GM12878 (cell line): Measurements from ENCODE around the gene MTF1. TPM values are rescaled to one million over a fixed set of nuclear protein-coding genes. Genes with fewer than 3 reads are reported as not detected.

Source experiments
- ATAC-seq: fragments of 200-7000 bp; cut with Tn5 transposase; 3 replicates; pipeline ENCODE4 v1.9.1; 2020; ENCODE audit warnings: mild to moderate bottlenecking, moderate library complexity
- BruUV-seq: library from RNA; stranded (reverse); fragments of 400-500 nt; replicated peaks from 2 replicates; lab custom pipeline; 2021; lab: Mats Ljungman, UMichigan
- CTCF ChIA-PET: fragments of 300-600 bp; sonication (Branson Sonifier 250); formaldehyde crosslinking; extraction: SDS; loops from one replicate; lab custom pipeline; 2021; ENCODE audit warnings: inconsistent platforms; lab: Yijun Ruan, JAX
- POLR2A ChIA-PET: fragments of 350-600 bp; formaldehyde crosslinking; extraction: SDS; loops from one replicate; lab custom pipeline; 2021; ENCODE audit warnings: inconsistent platforms; lab: Charles Lee
- RAD21 ChIA-PET: fragments of 300-600 bp; sonication (Branson Sonifier 250); formaldehyde crosslinking; loops from one replicate; lab custom pipeline; 2023; ENCODE audit warnings: antibody characterized with exemption; ENCODE audit not compliant: unreplicated experiment; lab: Charles Lee
- SMC1A ChIA-PET: fragments of 300-600 bp; sonication (Branson Sonifier 250); formaldehyde crosslinking; loops from one replicate; lab custom pipeline; 2023; ENCODE audit not compliant: unreplicated experiment, uncharacterized antibody; lab: Charles Lee
- DNase-seq: peaks from one replicate; pipeline ENCODE4 v3.0.0-alpha.2; 2011; ENCODE audit warnings: low read depth, low spot score
- FAIRE-seq: peaks from 3 replicates; lab custom pipeline; 2011; peaks lifted over from hg19 to GRCh38; lab: Jason Lieb, UNC
- H2AFZ ChIP-seq: 2 replicates; pipeline ENCODE4 v1.6.0; 2011; ENCODE audit warnings: low read depth, low read length, control low read depth; ENCODE audit not compliant: control insufficient read depth
- H3K27ac ChIP-seq: 2 replicates; pipeline ENCODE4 v1.5.1; 2011; ENCODE audit warnings: control low read depth; ENCODE audit not compliant: control insufficient read depth, insufficient read depth
- H3K27me3 ChIP-seq, 2 experiments: replicated peaks in 1 of 2; 2 replicates each; pipeline versions ENCODE4 v1.6.0 to v1.6.1; 2011; ENCODE audit warnings: low read length in 1 of 2; ENCODE audit not compliant: control insufficient read depth in 2 of 2, insufficient read depth in 2 of 2
- H3K36me3 ChIP-seq, 2 experiments: 2 replicates each; pipeline ENCODE4 v1.5.1; 2011; ENCODE audit warnings: low read length in 1 of 2; ENCODE audit not compliant: control insufficient read depth in 2 of 2, insufficient read depth in 2 of 2
- H3K4me1 ChIP-seq: 2 replicates; pipeline ENCODE4 v1.6.1; 2011; ENCODE audit warnings: mild to moderate bottlenecking, low read length, moderate library complexity, mixed read lengths; ENCODE audit not compliant: control insufficient read depth, insufficient read depth
- H3K4me2 ChIP-seq: 2 replicates; pipeline ENCODE4 v1.6.0; 2011; ENCODE audit warnings: control low read depth; ENCODE audit not compliant: control insufficient read depth, insufficient read depth
- H3K4me3 ChIP-seq: fragments of 200-600 bp; sonication (generic); 2 replicates; pipeline ENCODE4 v1.5.1; 2016
- H3K79me2 ChIP-seq: 2 replicates; pipeline ENCODE4 v1.6.0; 2011; ENCODE audit warnings: low read length; ENCODE audit not compliant: control insufficient read depth, insufficient read depth
- H3K9ac ChIP-seq: 2 replicates; pipeline ENCODE4 v1.8.0; 2011; ENCODE audit warnings: low read length, control low read depth, mixed read lengths; ENCODE audit not compliant: control insufficient read depth, insufficient read depth
- H3K9me3 ChIP-seq: replicated peaks from 3 replicates; pipeline ENCODE4 v1.5.1; 2011; ENCODE audit warnings: mild to moderate bottlenecking, low read length; ENCODE audit not compliant: control insufficient read depth, insufficient read depth
- H4K20me1 ChIP-seq: 2 replicates; pipeline ENCODE4 v1.6.0; 2011; ENCODE audit not compliant: control insufficient read depth, insufficient read depth
- BCL11A ChIP-seq: IDR thresholded peaks from 2 replicates; pipeline ENCODE4 v1.6.1; 2011; ENCODE audit warnings: low read depth, low read length
- CBX3 ChIP-seq: fragments of 200-600 bp; sonication (generic); IDR thresholded peaks from 2 replicates; pipeline ENCODE4 v1.6.1; 2016; ENCODE audit warnings: low read depth, borderline replicate concordance
- EED ChIP-seq: sonication (generic); IDR thresholded peaks from 2 replicates; pipeline ENCODE4 v1.6.1; 2016; ENCODE audit warnings: antibody characterized with exemption, low read depth
- ELK1 ChIP-seq: IDR thresholded peaks from 2 replicates; pipeline ENCODE4 v1.6.1; 2012; ENCODE audit warnings: low read depth, low read length, improper control_type of control experiment
- FOXK2 ChIP-seq: fragments of 450-650 bp; IDR thresholded peaks from 2 replicates; pipeline ENCODE4 v1.6.1; 2017; ENCODE audit warnings: mild to moderate bottlenecking, moderate library complexity
- HDAC6 ChIP-seq: fragments of 200-600 bp; sonication (generic); IDR thresholded peaks from one replicate; pipeline ENCODE4 v1.8.0; 2017; ENCODE audit warnings: antibody characterized with exemption; ENCODE audit not compliant: unreplicated experiment
- POU2F2 ChIP-seq: IDR thresholded peaks from 3 replicates; pipeline ENCODE4 v1.6.1; 2011; ENCODE audit warnings: low read depth, mild to moderate bottlenecking, low read length, borderline replicate concordance
- SMAD1 ChIP-seq: fragments of 450-650 bp; IDR thresholded peaks from 2 replicates; pipeline ENCODE4 v1.6.1; 2018; ENCODE audit warnings: mild to moderate bottlenecking, low read depth; ENCODE audit not compliant: partially characterized antibody
- SMAD5 ChIP-seq: IDR thresholded peaks from 2 replicates; pipeline ENCODE4 v1.6.1; 2016; ENCODE audit warnings: antibody characterized with exemption, low read depth
- SMARCA5 ChIP-seq: fragments of 450-650 bp; IDR thresholded peaks from 2 replicates; pipeline ENCODE4 v1.6.1; 2017; ENCODE audit warnings: mild to moderate bottlenecking
- SREBF1 ChIP-seq: IDR thresholded peaks from 2 replicates; pipeline ENCODE4 v1.6.1; 2012; ENCODE audit warnings: mild to moderate bottlenecking, low read length
- TBL1XR1 ChIP-seq: IDR thresholded peaks from 2 replicates; pipeline ENCODE4 v1.6.1; 2012; ENCODE audit warnings: low read depth, low read length, improper control_type of control experiment
- USF1 ChIP-seq: IDR thresholded peaks from 2 replicates; pipeline ENCODE4 v1.6.1; 2011; ENCODE audit warnings: borderline replicate concordance, low read depth, mild to moderate bottlenecking, moderate library complexity, mixed read lengths, low read length; ENCODE audit not compliant: insufficient read depth; ENCODE audit errors: extremely low read length
- YBX1 ChIP-seq: fragments of 450-650 bp; IDR thresholded peaks from 2 replicates; pipeline ENCODE4 v1.6.1; 2016; ENCODE audit warnings: antibody characterized with exemption
- ZNF24 ChIP-seq: fragments of 450-650 bp; IDR thresholded peaks from 2 replicates; pipeline ENCODE4 v1.6.1; 2017; ENCODE audit warnings: antibody characterized with exemption, mild to moderate bottlenecking
- WGBS: methylation state at CpG from one replicate; pipeline ENCODE4 v1.1.6; 2016; ENCODE audit warnings: low lambda C conversion rate; ENCODE audit not compliant: insufficient replicate concordance, insufficient coverage; ENCODE audit errors: missing lambda C conversion rate; 5-methylcytosine and 5-hydroxymethylcytosine counted together
- in situ Hi-C: fragments of 300-500 bp; cut with MboI; formaldehyde crosslinking; loops from 9 replicates; pipeline ENCODE4 v1.14.3; 2018; ENCODE audit warnings: mixed read lengths
- intact Hi-C: fragments of 100-400 bp; cut with micrococcal nuclease; formaldehyde crosslinking; loops from one replicate; pipeline ENCODE4 v1.14.2; 2022; ENCODE audit not compliant: unreplicated experiment
- polyA plus RNA-seq, 11 experiments: library from polyadenylated mRNA; depleted of rRNA in 4 of 11; unstranded in 6 of 11; stranded (reverse) in 5 of 11; fragments of >200 nt; fragmentation: Nextera tagmentation in 4 of 11; fragmentation: Illumina TruSeq in 1 of 11; extraction: Ambion mirVana in 4 of 11; extraction: Trizol in 1 of 11; gene quantifications; 1 replicate in 1 of 11; 2 replicates in 10 of 11; pipeline versions ENCODE4 v1.2.1 to v1.2.3, GENCODE V29; 2011 to 2016; ENCODE audit warnings: inconsistent platforms in 2 of 11, missing spikeins in 2 of 11, low read depth in 1 of 11
- total RNA-seq, 4 experiments: library from RNA; depleted of rRNA in 3 of 4; stranded (reverse); fragments of >200 nt in 3 of 4; fragmentation: Illumina TruSeq in 1 of 4; extraction: Trizol in 1 of 4; gene quantifications; 2 replicates each; pipeline versions ENCODE4 v1.2.1 to v1.2.3, GENCODE V29; 2013 to 2021
- TF ChIP-seq, protein P1 (sequence below): fragments of 450-650 bp; IDR thresholded peaks from 2 replicates; pipeline ENCODE4 v1.6.1; 2014; ENCODE audit warnings: mild to moderate bottlenecking
- TF ChIP-seq, protein P2 (sequence below): fragments of 450-650 bp; IDR thresholded peaks from 2 replicates; pipeline ENCODE4 v1.6.1; 2017; ENCODE audit warnings: mild to moderate bottlenecking, moderate library complexity

Gene MTF1
- total and polyA plus RNA-seq, 10 of the 15 experiments (the other 5 are each of a cell fraction or from before 2014, with no cell fraction given): 2.2 to 20.4 (median 6.7) TPM

GRCh38 chr1:37831809-37832208 lies 27.6 kb downstream of the MTF1 start:
- H3K36me3 ChIP-seq: peaks cover 8 to 32% of the 10 kb centered on the region in 2 experiments
- no peak overlapping the region for H3K9ac ChIP-seq
- BruUV-seq: no TSS peak
- in situ Hi-C loops: no loop called here
- 93% methylated on average over 2 of the region's 2 CpGs for WGBS
- H3K27ac ChIP-seq: no peak overlapping the region
- CTCF ChIA-PET: no interaction called here
- TF ChIP-seq FOXK2: no peak
- TF ChIP-seq ZNF24: no peak
- TF ChIP-seq, protein P1, sequence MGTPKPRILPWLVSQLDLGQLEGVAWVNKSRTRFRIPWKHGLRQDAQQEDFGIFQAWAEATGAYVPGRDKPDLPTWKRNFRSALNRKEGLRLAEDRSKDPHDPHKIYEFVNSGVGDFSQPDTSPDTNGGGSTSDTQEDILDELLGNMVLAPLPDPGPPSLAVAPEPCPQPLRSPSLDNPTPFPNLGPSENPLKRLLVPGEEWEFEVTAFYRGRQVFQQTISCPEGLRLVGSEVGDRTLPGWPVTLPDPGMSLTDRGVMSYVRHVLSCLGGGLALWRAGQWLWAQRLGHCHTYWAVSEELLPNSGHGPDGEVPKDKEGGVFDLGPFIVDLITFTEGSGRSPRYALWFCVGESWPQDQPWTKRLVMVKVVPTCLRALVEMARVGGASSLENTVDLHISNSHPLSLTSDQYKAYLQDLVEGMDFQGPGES: no peak
- no peak for TF ChIP-seq SREBF1
- no peak for TF ChIP-seq SMARCA5
- no peak for TF ChIP-seq SMAD5
- no peak for TF ChIP-seq USF1
- no peak for TF ChIP-seq EED
- TF ChIP-seq, protein P2, sequence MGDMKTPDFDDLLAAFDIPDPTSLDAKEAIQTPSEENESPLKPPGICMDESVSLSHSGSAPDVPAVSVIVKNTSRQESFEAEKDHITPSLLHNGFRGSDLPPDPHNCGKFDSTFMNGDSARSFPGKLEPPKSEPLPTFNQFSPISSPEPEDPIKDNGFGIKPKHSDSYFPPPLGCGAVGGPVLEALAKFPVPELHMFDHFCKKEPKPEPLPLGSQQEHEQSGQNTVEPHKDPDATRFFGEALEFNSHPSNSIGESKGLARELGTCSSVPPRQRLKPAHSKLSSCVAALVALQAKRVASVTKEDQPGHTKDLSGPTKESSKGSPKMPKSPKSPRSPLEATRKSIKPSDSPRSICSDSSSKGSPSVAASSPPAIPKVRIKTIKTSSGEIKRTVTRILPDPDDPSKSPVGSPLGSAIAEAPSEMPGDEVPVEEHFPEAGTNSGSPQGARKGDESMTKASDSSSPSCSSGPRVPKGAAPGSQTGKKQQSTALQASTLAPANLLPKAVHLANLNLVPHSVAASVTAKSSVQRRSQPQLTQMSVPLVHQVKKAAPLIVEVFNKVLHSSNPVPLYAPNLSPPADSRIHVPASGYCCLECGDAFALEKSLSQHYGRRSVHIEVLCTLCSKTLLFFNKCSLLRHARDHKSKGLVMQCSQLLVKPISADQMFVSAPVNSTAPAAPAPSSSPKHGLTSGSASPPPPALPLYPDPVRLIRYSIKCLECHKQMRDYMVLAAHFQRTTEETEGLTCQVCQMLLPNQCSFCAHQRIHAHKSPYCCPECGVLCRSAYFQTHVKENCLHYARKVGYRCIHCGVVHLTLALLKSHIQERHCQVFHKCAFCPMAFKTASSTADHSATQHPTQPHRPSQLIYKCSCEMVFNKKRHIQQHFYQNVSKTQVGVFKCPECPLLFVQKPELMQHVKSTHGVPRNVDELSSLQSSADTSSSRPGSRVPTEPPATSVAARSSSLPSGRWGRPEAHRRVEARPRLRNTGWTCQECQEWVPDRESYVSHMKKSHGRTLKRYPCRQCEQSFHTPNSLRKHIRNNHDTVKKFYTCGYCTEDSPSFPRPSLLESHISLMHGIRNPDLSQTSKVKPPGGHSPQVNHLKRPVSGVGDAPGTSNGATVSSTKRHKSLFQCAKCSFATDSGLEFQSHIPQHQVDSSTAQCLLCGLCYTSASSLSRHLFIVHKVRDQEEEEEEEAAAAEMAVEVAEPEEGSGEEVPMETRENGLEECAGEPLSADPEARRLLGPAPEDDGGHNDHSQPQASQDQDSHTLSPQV: no peak
- no peak for TF ChIP-seq ELK1
- TF ChIP-seq SMAD1: no peak
- no peak for TF ChIP-seq POU2F2
- no peak for TF ChIP-seq BCL11A
- no peak for TF ChIP-seq HDAC6
- TF ChIP-seq TBL1XR1: no peak
- no peak for TF ChIP-seq YBX1
- TF ChIP-seq CBX3: no peak
- FAIRE-seq: no peak
- no peaks in the 10 kb centered on the region for H3K4me1 ChIP-seq
- no peak overlapping the region for H3K4me3 ChIP-seq
- no peaks in the 10 kb centered on the region for H4K20me1 ChIP-seq
- no peak for ATAC-seq
- no peaks in the 10 kb centered on the region for H3K27me3 ChIP-seq
- SMC1A ChIA-PET: interaction anchor here (0.6 kb wide), 1 partner anchor 15 kb away, joined by 3 read pairs; no protein-coding TSS in a partner anchor
- POLR2A ChIA-PET: interaction anchor here (1.2 kb wide), 1 partner anchor 30 kb away, joined by 4 read pairs; no protein-coding TSS in a partner anchor
- no peaks in the 10 kb centered on the region for H3K79me2 ChIP-seq
- DNase-seq: no peak
- no peak overlapping the region for H2AFZ ChIP-seq
- intact Hi-C loops: no loop called here
- RAD21 ChIA-PET: no interaction called here
- no peak overlapping the region for H3K4me2 ChIP-seq
- no peaks in the 10 kb centered on the region for H3K9me3 ChIP-seq
